ENCODE results near the gene UFD1. TPM values are rescaled to one million over a fixed set of nuclear protein-coding genes. Genes with fewer than 3 reads are reported as not detected.

Gene UFD1
- total RNA-seq, 1 donor from 2014 or later: 35.4 TPM

- DNase-seq (ENCODE audit: low spot score): no peak
Measured at GRCh38 chr22:19516378-19517170, 37.6 kb upstream of the UFD1 start.

GRCh38 chr22:19515654-19516377 lies 36.8 kb upstream of the UFD1 start:
- DNase-seq (ENCODE audit: low spot score): no peak

- no peak for DNase-seq (ENCODE audit: low spot score)
Measured at GRCh38 chr22:19514831-19515565, 36.0 kb upstream of the UFD1 start.

- no peak for DNase-seq (ENCODE audit: low spot score)
Measured at GRCh38 chr22:19513823-19514222, 34.8 kb upstream of the UFD1 start.

- no peak for DNase-seq (ENCODE audit: low spot score)
Measured at GRCh38 chr22:19510919-19511341, 31.9 kb upstream of the UFD1 start.

- DNase-seq (ENCODE audit: low spot score): no peak
Measured at GRCh38 chr22:19509923-19510322, 30.9 kb upstream of the UFD1 start.

- peak; percentile 85 for DNase-seq (ENCODE audit: low spot score)
Measured at GRCh38 chr22:19509191-19509590, 30.2 kb upstream of the UFD1 start.

GRCh38 chr22:19508024-19508776 lies 29.2 kb upstream of the UFD1 start:
- no peak for DNase-seq (ENCODE audit: low spot score)

GRCh38 chr22:19507534-19507861 lies 28.5 kb upstream of the UFD1 start:
- no peak for DNase-seq (ENCODE audit: low spot score)

- DNase-seq (ENCODE audit: low spot score): no peak
Measured at GRCh38 chr22:19506212-19506611, 27.2 kb upstream of the UFD1 start.

GRCh38 chr22:19505735-19506126 lies 26.7 kb upstream of the UFD1 start:
- no peak for DNase-seq (ENCODE audit: low spot score)

GRCh38 chr22:19504900-19505734 lies 26.1 kb upstream of the UFD1 start:
- no peak for DNase-seq (ENCODE audit: low spot score)

- DNase-seq (ENCODE audit: low spot score): no peak
Measured at GRCh38 chr22:19503869-19504268, 24.9 kb upstream of the UFD1 start.

- no peak for DNase-seq (ENCODE audit: low spot score)
Measured at GRCh38 chr22:19503367-19503766, 24.4 kb upstream of the UFD1 start.

- DNase-seq (ENCODE audit: low spot score): no peak
Measured at GRCh38 chr22:19501897-19502447, 23.0 kb upstream of the UFD1 start.

GRCh38 chr22:19499880-19500242 lies 20.9 kb upstream of the UFD1 start:
- no peak for DNase-seq (ENCODE audit: low spot score)

- DNase-seq (ENCODE audit: low spot score): no peak
Measured at GRCh38 chr22:19499236-19499879, 20.4 kb upstream of the UFD1 start.

GRCh38 chr22:19498866-19499190 lies 19.8 kb upstream of the UFD1 start:
- no peak for DNase-seq (ENCODE audit: low spot score)

GRCh38 chr22:19498154-19498865 lies 19.3 kb upstream of the UFD1 start:
- no peak for DNase-seq (ENCODE audit: low spot score)

GRCh38 chr22:19497245-19497644 lies 18.3 kb upstream of the UFD1 start:
- peak; percentile 17 for DNase-seq (ENCODE audit: low spot score)
